PFSK-1 (cell line): Measurements from ENCODE around the gene OR51F2.

Experiments
- POLR2AphosphoS5 ChIP-seq: IDR thresholded peaks from 2 replicates; pipeline ENCODE4 v1.6.1; 2012; ENCODE audit warnings: low read depth, mild to moderate bottlenecking, control low read depth, low read length, moderate library complexity
- REST ChIP-seq, 2 experiments: IDR thresholded peaks; 2 replicates each; pipeline versions ENCODE4 v1.6.1 to v1.8.0; 2011 to 2012; ENCODE audit warnings: low read depth in 2 of 2, low read length in 2 of 2, control low read depth in 1 of 2, inconsistent platforms in 1 of 2, mild to moderate bottlenecking in 1 of 2, moderate library complexity in 1 of 2; ENCODE audit not compliant: insufficient read depth in 1 of 2
- SIN3A ChIP-seq: IDR thresholded peaks from 2 replicates; pipeline ENCODE4 v1.6.1; 2012; ENCODE audit warnings: mild to moderate bottlenecking, low read length, moderate library complexity, borderline replicate concordance; ENCODE audit not compliant: insufficient read depth
- TAF1 ChIP-seq: IDR thresholded peaks from 2 replicates; pipeline ENCODE4 v1.6.1; 2012; ENCODE audit warnings: low read length, control low read depth, borderline replicate concordance; ENCODE audit not compliant: insufficient read depth

- TF ChIP-seq TAF1 (no peak), SIN3A (no peak), REST (IDR thresholded peaks at IDR 0.05; ENCODE audit: insufficient read depth in 1 of 2, low read depth in 2 of 2, low read length in 2 of 2) (no peak), POLR2AphosphoS5 (no peak)
These were observed 42.8 kb downstream of the OR51F2 start for GRCh38 chr11:4863876-4864275.
